Muscle layer of duodenum (tissue), 2 donors: Measurements from ENCODE around the gene CDC42EP5.
"Not testable (repeated sequence)": the region's sequence is repeated elsewhere in the genome, so short reads cannot be mapped to it uniquely, and the experiment has no call there.

Experiments used
- H3K27ac ChIP-seq: one replicate; pipeline ENCODE4 v1.7.0; 2013; ENCODE audit warnings: mild to moderate bottlenecking, low read length
- H3K27me3 ChIP-seq: one replicate; pipeline ENCODE4 v1.7.0; 2013; ENCODE audit warnings: low read depth, mild to moderate bottlenecking, control low read depth, low read length
- H3K36me3 ChIP-seq, 2 donors: one replicate each; pipeline ENCODE4 v1.7.0; 2013; ENCODE audit warnings: low read length in 2 of 2, control low read depth in 1 of 2, mild to moderate bottlenecking in 1 of 2; ENCODE audit not compliant: insufficient read depth in 2 of 2, control insufficient read depth in 1 of 2
- H3K4me1 ChIP-seq, 2 donors: one replicate each; pipeline ENCODE4 v1.7.0; 2013; ENCODE audit warnings: low read length in 2 of 2, mild to moderate bottlenecking in 2 of 2, control low read depth in 1 of 2, moderate library complexity in 1 of 2; ENCODE audit not compliant: insufficient read depth in 2 of 2, control insufficient read depth in 1 of 2
- H3K4me3 ChIP-seq, 2 donors: one replicate each; pipeline ENCODE4 v1.7.0; 2013; ENCODE audit warnings: low read length in 2 of 2, low read depth in 1 of 2, mild to moderate bottlenecking in 1 of 2
- H3K9me3 ChIP-seq, 2 donors: one replicate each; pipeline ENCODE4 v1.7.0; 2013; ENCODE audit warnings: low read length in 2 of 2, control low read depth in 1 of 2, mild to moderate bottlenecking in 1 of 2; ENCODE audit not compliant: control insufficient read depth in 1 of 2
- donor health status: healthy.

Gene CDC42EP5

DNA sequence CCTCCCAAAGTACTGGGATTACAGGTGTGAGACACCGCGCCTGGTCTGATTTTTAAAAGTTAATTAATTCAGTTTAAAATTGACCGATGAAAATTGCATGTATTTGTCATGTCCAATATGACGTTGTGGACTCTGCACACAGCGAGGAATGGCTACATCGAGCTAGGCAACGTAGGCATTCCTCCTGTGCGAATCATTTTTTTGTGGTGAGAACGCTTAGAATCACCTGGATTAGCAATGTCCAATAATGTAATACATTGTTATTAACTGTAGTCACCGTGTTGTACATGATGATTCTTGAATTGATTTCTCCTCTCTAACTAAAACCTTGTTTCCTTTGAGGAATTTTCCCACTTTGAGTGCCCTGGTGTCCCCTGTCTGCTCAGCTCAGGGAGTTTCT is 33.0 kb upstream of the CDC42EP5 start:
- no peak overlapping the region for H3K4me3 ChIP-seq
- H3K36me3 ChIP-seq, result no peaks in the 10 kb centered on the region
- H3K27ac ChIP-seq, result no peak overlapping the region
- no peaks in the 10 kb centered on the region for H3K4me1 ChIP-seq
- peaks cover 6% of the 10 kb centered on the region for H3K27me3 ChIP-seq
- no peaks in the 10 kb centered on the region for H3K9me3 ChIP-seq

DNA sequence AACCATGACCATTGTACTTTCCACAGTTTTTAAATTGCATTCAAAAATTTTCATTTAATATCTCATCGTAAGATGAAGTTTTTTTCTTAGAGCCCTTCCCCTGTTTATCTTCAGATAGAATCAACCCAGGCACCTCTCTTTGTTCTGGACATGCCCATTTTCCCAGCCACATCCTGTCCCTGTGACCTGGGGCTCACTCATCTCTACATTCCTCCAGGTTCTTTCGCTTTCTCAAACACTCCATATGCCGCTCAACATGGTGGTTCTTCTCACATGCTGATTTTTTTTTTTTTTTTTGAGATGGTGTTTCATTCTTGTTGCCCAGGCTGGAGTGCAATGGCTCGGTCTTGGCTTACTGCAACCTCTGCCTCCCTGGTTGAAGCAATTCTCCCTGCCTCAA is 32.4 kb upstream of the CDC42EP5 start:
- not testable (repeated sequence) for H3K27me3 ChIP-seq, H3K4me1 ChIP-seq, H3K27ac ChIP-seq, H3K36me3 ChIP-seq, H3K4me3 ChIP-seq, H3K9me3 ChIP-seq

DNA sequence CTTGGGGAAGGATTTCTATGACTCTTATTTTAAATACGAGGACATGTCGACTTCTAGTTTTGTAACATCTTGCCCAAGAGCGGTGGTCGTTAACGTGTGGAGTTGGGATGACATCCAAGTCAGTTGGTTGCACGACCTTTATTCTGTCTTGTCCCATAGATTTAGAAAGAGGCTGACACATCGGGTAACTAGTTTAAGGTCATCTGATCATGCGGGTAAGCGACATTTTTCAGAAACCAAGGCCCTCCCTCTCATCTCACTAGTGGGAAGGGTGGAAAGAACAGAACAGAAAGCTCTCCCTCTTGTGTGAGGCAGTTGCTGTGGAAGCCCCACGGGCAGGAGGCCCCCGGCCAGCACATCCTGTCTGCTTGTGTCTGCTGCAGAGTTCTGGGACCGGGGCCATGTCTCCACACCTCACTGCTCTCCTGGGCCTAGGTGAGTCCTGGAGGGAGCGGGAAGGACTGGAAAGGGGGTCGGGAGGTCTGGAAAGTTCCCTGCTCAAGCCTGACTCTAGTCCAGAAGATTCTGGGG is 29.5 kb upstream of the CDC42EP5 start, which contains the start of gene LAIR2:
LAIR2 (plus strand) TSS at position 314 of the 531 bp plus-strand sequence; CDS start at position 402, 88 bp downstream.
- no peaks in the 10 kb centered on the region for H3K36me3 ChIP-seq
- H3K9me3 ChIP-seq, result no peaks in the 10 kb centered on the region
- no peak within 1 kb of the TSS for H3K27ac ChIP-seq
- peaks cover 6% of the 10 kb centered on the region for H3K27me3 ChIP-seq
- H3K4me3 ChIP-seq, result no peak within 1 kb of the TSS
- no peaks in the 10 kb centered on the region for H3K4me1 ChIP-seq

DNA sequence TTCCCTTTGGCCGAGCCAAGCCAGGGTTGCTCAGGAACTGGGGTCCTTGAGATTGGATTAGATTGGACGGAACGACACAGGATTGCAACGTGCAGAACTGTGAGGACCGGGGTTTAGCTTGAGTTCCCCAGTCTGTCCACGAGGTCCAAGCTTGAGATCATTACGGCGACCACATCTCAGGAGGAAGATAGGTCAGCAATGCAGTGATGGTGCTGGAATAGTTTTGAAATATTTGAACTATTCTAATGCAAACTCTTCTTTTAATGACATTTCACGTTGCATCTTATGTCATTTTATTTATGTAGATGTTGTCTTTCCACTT is 25.3 kb upstream of the CDC42EP5 start:
- not testable (repeated sequence) for H3K27me3 ChIP-seq, H3K9me3 ChIP-seq, H3K27ac ChIP-seq, H3K4me3 ChIP-seq, H3K36me3 ChIP-seq, H3K4me1 ChIP-seq

DNA sequence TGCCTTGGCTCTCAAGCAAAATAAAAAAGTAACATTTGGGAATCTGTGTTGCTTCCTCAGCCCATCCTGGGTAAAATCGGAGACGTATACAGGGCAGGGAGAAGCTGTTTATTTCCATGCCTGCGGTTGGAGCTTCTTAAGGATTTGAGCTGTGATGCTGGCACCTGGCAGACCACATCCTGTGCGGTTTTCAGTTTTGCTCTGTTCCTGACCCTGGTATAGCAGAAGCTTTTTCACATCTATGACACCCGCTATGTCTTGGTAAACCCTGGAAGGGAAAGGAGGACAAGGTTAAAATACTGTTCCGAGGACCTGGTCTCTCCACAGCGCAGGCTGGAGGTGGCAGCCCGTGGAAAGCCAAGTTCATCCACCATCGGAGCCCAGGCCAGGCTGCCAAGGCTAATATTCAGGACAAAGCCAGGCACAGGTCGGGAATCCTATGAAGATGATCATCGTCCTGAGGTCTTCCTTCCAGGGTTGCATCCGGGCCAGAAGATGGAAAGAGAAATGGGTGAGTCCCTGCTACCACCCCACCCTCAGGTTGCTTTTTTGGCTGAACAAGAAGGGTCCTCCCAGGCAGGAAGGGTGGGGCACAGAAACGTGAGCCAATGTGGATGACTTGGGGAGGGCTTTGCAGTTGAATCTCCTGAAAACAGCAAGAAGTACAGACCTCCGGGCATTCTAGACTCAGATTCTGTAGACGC is 24.8 kb upstream of the CDC42EP5 start:
- H3K27me3 ChIP-seq, H3K9me3 ChIP-seq, H3K36me3 ChIP-seq, H3K4me1 ChIP-seq, H3K4me3 ChIP-seq, H3K27ac ChIP-seq: not testable (repeated sequence)

DNA sequence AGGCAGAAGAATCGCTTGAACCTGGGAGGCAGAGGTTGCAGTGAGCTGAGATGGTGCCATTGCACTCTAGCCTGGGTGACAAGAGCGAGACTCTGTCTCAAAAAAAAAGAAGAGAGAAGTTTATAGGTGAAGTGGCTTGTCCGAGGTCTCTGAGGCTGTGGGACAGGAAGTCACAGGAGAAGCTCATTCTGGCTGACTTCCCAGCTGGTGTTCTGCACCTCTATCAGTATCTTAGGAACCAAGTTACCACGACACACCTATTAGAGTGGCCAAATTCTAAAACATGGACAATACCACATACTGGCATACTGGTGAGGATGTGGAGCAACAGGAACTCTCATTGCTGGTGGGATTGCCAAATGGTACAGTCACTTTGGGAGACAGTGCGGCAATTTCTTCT is 22.2 kb upstream of the CDC42EP5 start:
- H3K27me3 ChIP-seq, H3K4me3 ChIP-seq, H3K4me1 ChIP-seq, H3K36me3 ChIP-seq, H3K27ac ChIP-seq, H3K9me3 ChIP-seq: not testable (repeated sequence)

DNA sequence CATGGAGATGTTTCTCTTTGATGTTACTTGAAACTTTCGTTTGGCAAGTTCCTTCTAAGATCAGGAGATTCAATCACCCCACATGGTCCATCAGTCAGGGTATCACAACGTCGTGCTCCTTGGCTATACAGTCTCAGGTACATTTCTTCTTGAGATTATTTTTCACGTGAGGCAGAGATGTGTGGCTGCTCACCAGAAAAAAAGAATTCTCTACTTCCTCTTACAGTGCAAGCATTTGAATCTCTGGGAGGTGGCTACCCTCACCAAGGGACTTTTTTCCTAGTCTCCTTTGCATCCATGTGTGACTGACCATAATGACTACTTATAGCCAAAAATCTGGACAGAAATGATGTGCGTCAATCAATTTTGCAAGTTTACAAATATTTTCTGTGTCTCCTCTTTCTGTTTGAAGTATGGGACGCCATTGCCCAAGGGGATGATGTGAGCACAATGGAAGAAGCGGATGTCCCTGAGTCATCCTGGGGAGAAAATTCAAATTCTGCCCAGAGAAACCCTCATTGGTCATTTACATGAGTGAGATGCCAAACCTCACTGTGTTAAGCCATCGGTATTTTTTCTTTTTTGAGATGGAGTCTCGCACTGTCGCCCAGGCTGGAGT is 21.0 kb upstream of the CDC42EP5 start:
- no peak overlapping the region for H3K4me3 ChIP-seq
- H3K4me1 ChIP-seq, result no peaks in the 10 kb centered on the region
- H3K9me3 ChIP-seq, result no peaks in the 10 kb centered on the region
- H3K27me3 ChIP-seq, result peaks cover 4% of the 10 kb centered on the region
- no peak overlapping the region for H3K27ac ChIP-seq
- no peaks in the 10 kb centered on the region for H3K36me3 ChIP-seq

DNA sequence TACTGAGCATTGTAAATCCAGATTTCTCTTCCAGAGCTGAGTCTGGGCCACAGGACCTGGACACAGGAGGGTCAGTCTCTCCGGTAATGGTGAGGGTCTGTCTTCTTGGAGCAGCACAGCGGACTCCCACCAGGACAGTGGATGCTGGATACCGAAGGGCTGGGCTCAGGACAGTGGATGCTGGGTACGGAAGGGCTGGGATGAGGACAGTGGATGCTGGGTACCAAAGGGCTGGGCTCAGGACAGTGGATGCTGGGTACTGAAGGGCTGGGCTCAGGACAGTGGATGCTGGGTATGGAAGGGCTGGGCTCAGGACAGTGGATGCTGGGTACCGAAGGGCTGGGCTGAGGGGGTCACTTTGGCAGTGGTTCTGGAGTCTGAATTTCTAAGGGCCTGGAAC is 20.0 kb upstream of the CDC42EP5 start:
- not testable (repeated sequence) for H3K27me3 ChIP-seq, H3K4me3 ChIP-seq, H3K36me3 ChIP-seq, H3K27ac ChIP-seq, H3K9me3 ChIP-seq, H3K4me1 ChIP-seq

DNA sequence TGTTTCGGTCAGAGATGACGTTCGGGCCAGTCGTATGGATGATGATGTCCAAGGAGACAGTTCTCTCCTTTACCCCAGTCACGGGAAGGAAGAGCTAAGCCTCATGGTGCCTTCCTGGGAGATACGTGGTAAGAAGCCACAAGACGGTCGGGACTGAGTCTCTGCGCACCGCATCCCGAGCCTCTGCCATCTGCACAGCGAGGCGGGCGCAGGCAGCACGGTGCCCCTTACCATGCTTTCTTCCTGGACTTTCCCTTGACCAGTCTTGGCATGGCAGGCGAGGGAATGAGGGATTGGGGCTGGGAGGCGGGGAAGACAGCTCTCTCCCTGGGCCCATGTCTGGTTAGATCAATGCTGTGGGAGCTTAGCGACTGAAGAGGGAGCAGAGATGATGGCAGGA is 19.5 kb upstream of the CDC42EP5 start:
- H3K9me3 ChIP-seq, result no peaks in the 10 kb centered on the region
- no peaks in the 10 kb centered on the region for H3K36me3 ChIP-seq
- peaks cover 4% of the 10 kb centered on the region for H3K27me3 ChIP-seq
- no peaks in the 10 kb centered on the region for H3K4me1 ChIP-seq
- no peak overlapping the region for H3K4me3 ChIP-seq
- H3K27ac ChIP-seq, result no peak overlapping the region

DNA sequence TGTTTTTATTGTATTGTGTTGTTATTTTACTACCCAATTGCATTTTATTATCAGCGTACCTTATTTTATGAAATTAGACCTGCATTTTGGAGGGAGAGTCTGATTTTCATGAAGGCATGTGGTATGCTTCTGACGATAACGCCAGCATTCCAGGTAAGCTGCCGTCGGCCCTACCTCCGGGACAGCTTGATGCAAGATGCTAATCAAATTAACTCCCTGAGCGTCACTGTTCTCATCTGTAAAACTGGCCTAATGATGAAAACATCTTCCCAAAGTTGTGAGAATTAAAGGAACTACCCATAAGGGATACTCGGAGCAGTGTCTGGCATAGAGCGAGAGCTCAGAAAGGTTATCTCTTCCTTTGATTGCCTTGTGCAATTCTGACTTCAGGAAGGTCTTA is 16.7 kb upstream of the CDC42EP5 start:
- Histone ChIP-seq H3K9me3 (no peaks in the 10 kb centered on the region), H3K4me1 (no peaks in the 10 kb centered on the region), H3K36me3 (no peaks in the 10 kb centered on the region), H3K27ac (no peak overlapping the region), H3K27me3 (no peaks in the 10 kb centered on the region), H3K4me3 (no peak overlapping the region)

DNA sequence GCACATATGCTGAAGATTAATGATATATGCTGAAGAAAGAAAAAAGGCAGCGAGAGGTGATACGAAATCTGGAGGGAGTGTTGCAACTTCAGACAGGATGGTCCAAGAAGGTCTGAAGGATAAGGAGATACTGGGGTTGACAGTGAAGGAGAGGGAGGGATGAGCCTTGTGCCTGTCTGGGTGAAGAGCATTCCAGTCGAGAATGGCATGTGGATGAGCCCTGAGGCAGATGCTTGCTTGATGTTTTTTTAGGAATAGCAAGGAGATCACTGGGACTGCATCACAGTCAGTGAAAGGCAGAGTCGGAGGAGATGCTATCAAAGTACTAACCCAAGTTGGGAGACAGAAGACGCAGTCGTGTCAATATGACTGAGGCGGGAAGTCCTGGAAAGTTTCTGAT is 16.2 kb upstream of the CDC42EP5 start:
- Histone ChIP-seq H3K27me3 (peaks cover under 1% of the 10 kb centered on the region), H3K4me3 (no peak overlapping the region), H3K36me3 (no peaks in the 10 kb centered on the region), H3K4me1 (no peaks in the 10 kb centered on the region), H3K27ac (no peak overlapping the region), H3K9me3 (no peaks in the 10 kb centered on the region)

DNA sequence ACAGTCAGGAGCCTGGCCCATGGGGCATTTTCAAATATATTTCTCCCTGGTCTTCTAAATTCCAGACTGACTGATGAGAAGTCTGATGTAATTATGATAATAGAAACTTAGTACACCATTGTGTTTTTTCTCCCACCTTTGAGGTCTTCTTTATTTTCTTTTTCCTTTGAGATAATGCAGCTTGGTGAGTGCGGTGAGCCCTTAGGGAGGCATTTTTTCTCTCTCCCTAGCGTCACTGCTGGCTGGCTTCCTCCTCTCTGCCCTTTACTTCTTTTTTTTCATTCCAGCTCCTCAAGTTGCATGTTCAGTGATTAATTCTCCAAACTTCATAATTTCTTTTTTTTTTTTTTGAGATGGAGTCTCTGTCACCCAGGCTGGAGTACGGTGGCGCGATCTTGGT is 12.8 kb upstream of the CDC42EP5 start:
- Histone ChIP-seq H3K9me3 (no peaks in the 10 kb centered on the region), H3K4me1 (no peaks in the 10 kb centered on the region), H3K27ac (no peak overlapping the region), H3K27me3 (peaks cover 3% of the 10 kb centered on the region), H3K4me3 (no peak overlapping the region), H3K36me3 (no peaks in the 10 kb centered on the region)
